CD4-positive, alpha-beta T cell (primary cell): ENCODE results near the gene TEX13B. TPM values are rescaled to one million over a fixed set of nuclear protein-coding genes. Genes with fewer than 3 reads are reported as not detected.

Experiments
- ATAC-seq: fragments of 200-7000 bp; cut with Tn5 transposase; one replicate; pipeline ENCODE4 v1.10.0; 2022; ENCODE audit warnings: mild to moderate bottlenecking; ENCODE audit not compliant: poor library complexity
- CTCF ChIA-PET: fragments of 350-600 bp; sonication (Branson Sonifier 250); formaldehyde crosslinking; loops from one replicate; lab custom pipeline; 2021; ENCODE audit warnings: antibody characterized with exemption, inconsistent platforms; lab: Charles Lee
- POLR2A ChIA-PET: fragments of 350-600 bp; sonication (Branson Sonifier 250); formaldehyde crosslinking; loops from one replicate; lab custom pipeline; 2021; ENCODE audit warnings: antibody characterized with exemption, inconsistent platforms; lab: Charles Lee
- DNase-seq, 14 experiments: peaks; one replicate each; pipeline ENCODE4 v3.0.0-alpha.2; 2013 to 2020; ENCODE audit warnings: mixed read lengths in 2 of 14
- H3K27ac ChIP-seq, 2 donors: one replicate each; pipeline versions ENCODE4 v1.5.1 to v1.7.0; 2013; ENCODE audit warnings: low read length in 2 of 2, low read depth in 1 of 2, mild to moderate bottlenecking in 1 of 2
- H3K27me3 ChIP-seq, 2 experiments: 1 replicate in 1 of 2; 2 replicates in 1 of 2; pipeline versions ENCODE4 v1.6.1 to v1.7.0; 2013; ENCODE audit warnings: low read length in 2 of 2, control low read depth in 1 of 2, mild to moderate bottlenecking in 1 of 2, moderate library complexity in 1 of 2; ENCODE audit not compliant: insufficient read depth in 2 of 2, control insufficient read depth in 1 of 2
- H3K36me3 ChIP-seq: one replicate; pipeline ENCODE4 v1.6.1; 2013; ENCODE audit warnings: low read length, control low read depth; ENCODE audit not compliant: insufficient read depth
- H3K4me1 ChIP-seq: one replicate; pipeline ENCODE4 v1.6.1; 2013; ENCODE audit warnings: low read length, control low read depth; ENCODE audit not compliant: insufficient read depth
- H3K4me3 ChIP-seq: one replicate; pipeline ENCODE4 v1.5.1; 2013; ENCODE audit warnings: mild to moderate bottlenecking, low read length, moderate library complexity
- H3K9me3 ChIP-seq, 2 experiments: 1 replicate in 1 of 2; 2 replicates in 1 of 2; pipeline versions ENCODE4 v1.6.1 to v1.7.0; 2013; ENCODE audit warnings: low read length in 2 of 2, mild to moderate bottlenecking in 2 of 2, control low read depth in 1 of 2, moderate library complexity in 1 of 2; ENCODE audit not compliant: control insufficient read depth in 1 of 2, insufficient read depth in 1 of 2
- H3K27ac Mint-ChIP-seq: one replicate; pipeline ENCODE4 v1.8.0; 2020; ENCODE audit warnings: mixed read lengths
- H3K27me3 Mint-ChIP-seq: one replicate; pipeline ENCODE4 v1.8.0; 2021; ENCODE audit warnings: mixed read lengths
- H3K36me3 Mint-ChIP-seq: one replicate; pipeline ENCODE4 v1.8.0; 2021; ENCODE audit warnings: low read depth, mixed read lengths
- H3K4me1 Mint-ChIP-seq: one replicate; pipeline ENCODE4 v1.8.0; 2021; ENCODE audit warnings: low read depth, mixed read lengths
- H3K4me3 Mint-ChIP-seq: one replicate; pipeline ENCODE4 v1.8.0; 2020; ENCODE audit warnings: mild to moderate bottlenecking, mixed read lengths
- H3K9me3 Mint-ChIP-seq: one replicate; pipeline ENCODE4 v1.8.0; 2020; ENCODE audit warnings: mixed read lengths
- intact Hi-C, 2 experiments: fragments of 100-400 bp; cut with DNase I in 1 of 2; cut with micrococcal nuclease in 1 of 2; formaldehyde crosslinking; loops; one replicate each; pipeline versions ENCODE4 v1.15.1 to v1.9.0; 2023 to 2025; cut with DNase I, micrococcal nuclease
- total RNA-seq, 174 experiments: library from RNA in 2 of 174; stranded (reverse) in 2 of 174; gene quantifications; one replicate each; pipeline ENCODE4 v1.2.3 and lab custom pipeline; 2021 to 2026
- TF ChIP-seq, protein P1 (sequence below): fragments of 200-600 bp; IDR thresholded peaks from one replicate; pipeline ENCODE4 v1.8.0; 2022; ENCODE audit warnings: antibody characterized with exemption, mild to moderate bottlenecking

Gene TEX13B
- total RNA-seq, 2 experiments from 2014 or later: not detected

DNA sequence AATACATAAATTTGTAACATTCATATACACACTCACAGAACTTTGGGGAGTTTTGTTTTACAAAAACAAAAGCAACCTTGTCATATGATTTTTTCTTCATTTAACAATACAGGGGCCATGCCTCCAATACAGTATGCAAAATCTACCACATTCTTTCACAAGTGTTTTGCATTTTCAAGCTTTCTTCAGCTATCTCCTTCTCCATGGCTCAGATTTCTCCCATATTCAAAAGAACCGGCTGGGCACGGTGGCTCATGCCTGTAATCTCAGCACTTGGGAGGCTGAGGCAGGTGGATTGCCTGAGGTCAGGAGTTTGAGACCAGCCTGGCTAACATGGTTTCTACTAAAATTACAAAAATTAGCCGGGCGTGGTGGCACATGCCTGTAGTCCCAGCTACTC lies 4.1 kb downstream of the TEX13B start:
- DNase-seq (no peak), ATAC-seq (no peak)
- no peak overlapping the region for H3K27ac ChIP-seq
- TF ChIP-seq, protein P1, sequence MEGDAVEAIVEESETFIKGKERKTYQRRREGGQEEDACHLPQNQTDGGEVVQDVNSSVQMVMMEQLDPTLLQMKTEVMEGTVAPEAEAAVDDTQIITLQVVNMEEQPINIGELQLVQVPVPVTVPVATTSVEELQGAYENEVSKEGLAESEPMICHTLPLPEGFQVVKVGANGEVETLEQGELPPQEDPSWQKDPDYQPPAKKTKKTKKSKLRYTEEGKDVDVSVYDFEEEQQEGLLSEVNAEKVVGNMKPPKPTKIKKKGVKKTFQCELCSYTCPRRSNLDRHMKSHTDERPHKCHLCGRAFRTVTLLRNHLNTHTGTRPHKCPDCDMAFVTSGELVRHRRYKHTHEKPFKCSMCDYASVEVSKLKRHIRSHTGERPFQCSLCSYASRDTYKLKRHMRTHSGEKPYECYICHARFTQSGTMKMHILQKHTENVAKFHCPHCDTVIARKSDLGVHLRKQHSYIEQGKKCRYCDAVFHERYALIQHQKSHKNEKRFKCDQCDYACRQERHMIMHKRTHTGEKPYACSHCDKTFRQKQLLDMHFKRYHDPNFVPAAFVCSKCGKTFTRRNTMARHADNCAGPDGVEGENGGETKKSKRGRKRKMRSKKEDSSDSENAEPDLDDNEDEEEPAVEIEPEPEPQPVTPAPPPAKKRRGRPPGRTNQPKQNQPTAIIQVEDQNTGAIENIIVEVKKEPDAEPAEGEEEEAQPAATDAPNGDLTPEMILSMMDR: no peak
- POLR2A ChIA-PET: no interaction called here
- intact Hi-C loops: no loop called here
- no peak overlapping the region for H3K4me3 ChIP-seq
- Mint-ChIP-seq H3K27me3 (no peaks in the 10 kb centered on the region), H3K36me3 (no peaks in the 10 kb centered on the region), H3K4me1 (peaks cover 9% of the 10 kb centered on the region), H3K4me3 (no peak overlapping the region), H3K27ac (no peak overlapping the region), H3K9me3 (no peaks in the 10 kb centered on the region)
- H3K36me3 ChIP-seq: no peaks in the 10 kb centered on the region
- H3K4me1 ChIP-seq: no peaks in the 10 kb centered on the region
- CTCF ChIA-PET: no interaction called here
- no peaks in the 10 kb centered on the region for H3K27me3 ChIP-seq
- H3K9me3 ChIP-seq: no peaks in the 10 kb centered on the region

DNA sequence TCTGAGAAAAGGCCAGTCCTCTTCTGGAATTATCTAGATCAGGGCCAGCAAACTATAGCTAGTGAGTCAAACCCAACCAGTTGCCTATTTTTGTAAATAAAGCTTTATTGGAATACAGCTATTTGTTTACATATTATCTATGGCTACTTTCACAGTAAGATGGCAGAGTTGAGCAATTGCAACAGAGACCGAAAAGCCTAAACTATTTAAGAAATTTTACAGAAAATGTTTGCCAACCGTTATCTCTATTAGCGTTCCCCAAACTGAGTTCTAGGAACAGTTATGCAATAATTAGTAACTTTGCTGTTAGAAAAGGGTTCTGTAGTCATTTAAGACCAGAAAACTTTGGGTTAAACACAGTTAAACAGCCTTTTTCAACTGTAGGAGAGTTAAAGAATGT lies 10.5 kb downstream of the TEX13B start:
- Histone ChIP-seq H3K4me1 (no peaks in the 10 kb centered on the region), H3K27me3 (no peaks in the 10 kb centered on the region), H3K27ac (no peak overlapping the region), H3K4me3 (no peak overlapping the region), H3K36me3 (no peaks in the 10 kb centered on the region), H3K9me3 (no peaks in the 10 kb centered on the region)
- POLR2A ChIA-PET: no interaction called here
- H3K36me3 Mint-ChIP-seq: no peaks in the 10 kb centered on the region
- no peaks in the 10 kb centered on the region for H3K4me1 Mint-ChIP-seq
- intact Hi-C loops: no loop called here
- ATAC-seq (no peak), DNase-seq (no peak)
- H3K27ac Mint-ChIP-seq: no peak overlapping the region
- H3K4me3 Mint-ChIP-seq: no peak overlapping the region
- no peaks in the 10 kb centered on the region for H3K27me3 Mint-ChIP-seq
- TF ChIP-seq, protein P1: no peak
- H3K9me3 Mint-ChIP-seq: no peaks in the 10 kb centered on the region
- CTCF ChIA-PET: no interaction called here

DNA sequence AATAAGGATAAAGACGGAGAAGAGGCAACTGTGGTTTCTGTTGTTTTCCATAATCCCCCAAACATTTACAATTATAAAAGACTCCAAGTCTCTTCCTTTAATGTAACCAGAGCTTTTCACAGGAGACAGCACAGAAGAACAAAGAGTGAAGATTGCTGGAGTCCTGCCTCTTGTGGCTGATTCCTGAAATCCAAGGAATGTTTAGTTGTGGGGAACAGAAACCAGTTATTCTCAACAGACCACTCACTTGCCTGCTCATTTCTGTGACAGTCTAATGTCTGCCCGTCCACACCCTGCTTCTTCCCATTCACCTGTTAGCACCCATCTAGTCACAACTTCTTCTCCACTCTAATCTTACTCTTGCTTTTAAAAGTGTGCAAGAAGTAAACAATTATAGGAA lies 12.1 kb downstream of the TEX13B start:
- Mint-ChIP-seq H3K4me3 (no peak overlapping the region), H3K27me3 (no peaks in the 10 kb centered on the region), H3K27ac (no peak overlapping the region), H3K36me3 (no peaks in the 10 kb centered on the region), H3K9me3 (no peaks in the 10 kb centered on the region), H3K4me1 (no peaks in the 10 kb centered on the region)
- intact Hi-C loops: no loop called here
- DNase-seq (no peak), ATAC-seq (no peak)
- Histone ChIP-seq H3K9me3 (no peaks in the 10 kb centered on the region), H3K27me3 (no peaks in the 10 kb centered on the region), H3K4me3 (no peak overlapping the region), H3K4me1 (no peaks in the 10 kb centered on the region), H3K27ac (no peak overlapping the region), H3K36me3 (no peaks in the 10 kb centered on the region)
- TF ChIP-seq, protein P1: no peak
- POLR2A ChIA-PET: interaction anchor here (0.6 kb wide), 1 partner anchor 1769 kb away, joined by 3 read pairs; no protein-coding TSS in a partner anchor
- CTCF ChIA-PET: no interaction called here
